ENCODE data around the gene SLC25A13.
A peak's percentile ranks its signal among the peaks of the same experiment; 100 is the strongest.

Gene SLC25A13

DNA sequence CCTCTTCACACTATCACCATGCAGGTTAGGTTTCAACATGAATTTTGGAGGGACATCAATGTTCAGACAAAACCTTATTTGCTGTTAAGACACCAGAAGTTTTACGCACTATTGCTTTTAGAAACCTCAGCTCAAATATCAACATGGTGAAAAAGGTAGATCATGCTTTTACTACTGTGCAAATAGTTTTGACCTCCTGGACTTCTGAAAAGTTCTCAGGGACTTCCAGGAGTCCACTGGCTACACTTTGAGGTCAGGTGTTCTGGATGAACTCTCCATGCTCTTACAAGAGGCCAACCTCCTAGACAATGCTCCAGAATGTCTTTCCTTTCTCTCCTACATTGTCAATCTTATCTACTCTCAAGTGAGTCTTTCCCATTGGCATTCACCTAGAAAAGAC lies 55.9 kb downstream of the SLC25A13 start:
- TF ChIP-seq MYC (IDR thresholded peaks at IDR 0.05; ENCODE audit: low read depth, low read length): no peak
- no peak for TF ChIP-seq POLR2A (IDR thresholded peaks at IDR 0.05; ENCODE audit: extremely low read depth, insufficient read length)
- no peak for TF ChIP-seq MAX (IDR thresholded peaks at IDR 0.05; ENCODE audit: low read depth, low read length)
- no peak for TF ChIP-seq CTCF (IDR thresholded peaks at IDR 0.05; ENCODE audit: low read depth, low read length)
- DNase-seq (ENCODE audit: low read depth): no peak
- no peak overlapping the region for H3K4me3 ChIP-seq (ENCODE audit: low read depth, low read length)

DNA sequence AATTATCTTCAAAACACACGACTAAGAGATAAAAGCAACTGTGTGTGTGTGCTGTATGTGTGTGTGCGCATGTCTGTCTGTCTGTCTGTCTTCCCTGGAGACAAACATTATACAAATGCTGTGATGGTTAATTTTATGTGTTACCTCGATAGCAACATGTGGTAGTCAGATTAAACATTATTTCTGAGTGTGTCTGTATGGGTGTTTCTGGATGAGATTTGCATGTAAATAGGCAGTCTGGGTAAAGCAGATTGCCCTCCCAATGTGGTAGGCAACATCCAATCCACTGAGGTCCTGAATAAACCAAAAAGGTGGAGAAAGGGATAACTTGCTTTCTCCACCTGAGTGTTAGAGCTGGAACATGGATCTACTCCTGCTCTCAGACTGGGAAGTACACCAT lies 67.9 kb downstream of the SLC25A13 start:
- H3K4me3 ChIP-seq (ENCODE audit: low read depth, low read length): no peak overlapping the region
- no peak for DNase-seq (ENCODE audit: low read depth)
- no peak for TF ChIP-seq MAX (IDR thresholded peaks at IDR 0.05; ENCODE audit: low read depth, low read length)
- TF ChIP-seq CTCF (IDR thresholded peaks at IDR 0.05; ENCODE audit: low read depth, low read length): no peak
- no peak for TF ChIP-seq POLR2A (IDR thresholded peaks at IDR 0.05; ENCODE audit: extremely low read depth, insufficient read length)
- TF ChIP-seq MYC (IDR thresholded peaks at IDR 0.05; ENCODE audit: low read depth, low read length): no peak

- DNase-seq (ENCODE audit: low read depth): no peak
- no peak for TF ChIP-seq MAX (IDR thresholded peaks at IDR 0.05; ENCODE audit: low read depth, low read length)
- no peak for TF ChIP-seq POLR2A (IDR thresholded peaks at IDR 0.05; ENCODE audit: extremely low read depth, insufficient read length)
- no peak for TF ChIP-seq MYC (IDR thresholded peaks at IDR 0.05; ENCODE audit: low read depth, low read length)
- no peak for TF ChIP-seq CTCF (IDR thresholded peaks at IDR 0.05; ENCODE audit: low read depth, low read length)
- H3K4me3 ChIP-seq (ENCODE audit: low read depth, low read length): no peak overlapping the region
Observed at GRCh38 chr7:96253441-96253840, 68.5 kb downstream of the SLC25A13 start.

DNA sequence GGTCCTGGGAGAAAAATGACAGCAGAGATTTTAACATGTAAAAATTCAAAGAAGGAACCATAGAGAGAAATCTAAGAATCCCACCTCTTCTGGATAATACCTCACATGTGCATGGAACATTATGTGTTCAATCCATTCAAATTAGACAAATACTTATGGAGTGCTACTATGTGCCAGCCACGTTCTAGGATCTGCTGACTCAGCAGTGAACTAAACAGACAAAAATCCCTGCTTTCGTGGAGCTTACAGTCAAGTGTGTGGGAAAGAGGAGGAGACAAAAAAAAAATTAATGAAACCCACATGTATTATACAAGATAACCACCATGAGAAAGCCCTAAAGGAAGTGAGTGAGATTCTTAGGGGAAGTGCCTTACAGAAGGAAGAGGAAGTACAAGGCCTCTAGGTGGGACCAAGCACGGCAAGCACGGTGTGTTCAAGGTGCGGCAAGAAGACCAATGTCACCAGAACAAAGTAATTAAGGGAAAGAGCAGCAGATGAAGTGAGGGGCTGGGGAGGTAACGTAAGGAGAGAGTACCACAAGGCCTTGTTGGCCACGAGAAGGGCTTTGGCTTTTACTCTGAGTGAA lies 71.0 kb downstream of the SLC25A13 start:
- H3K4me3 ChIP-seq (ENCODE audit: low read depth, low read length): no peak overlapping the region
- DNase-seq (ENCODE audit: low read depth): peak; percentile 31
- TF ChIP-seq POLR2A (IDR thresholded peaks at IDR 0.05; ENCODE audit: extremely low read depth, insufficient read length) (no peak), CTCF (IDR thresholded peaks at IDR 0.05; ENCODE audit: low read depth, low read length) (no peak), MYC (IDR thresholded peaks at IDR 0.05; ENCODE audit: low read depth, low read length) (no peak), MAX (IDR thresholded peaks at IDR 0.05; ENCODE audit: low read depth, low read length) (no peak)

GRCh38 chr7:96248405-96248804 lies 73.5 kb downstream of the SLC25A13 start:
- no peak for DNase-seq (ENCODE audit: low read depth)
- TF ChIP-seq CTCF (IDR thresholded peaks at IDR 0.05; ENCODE audit: low read depth, low read length) (no peak), MAX (IDR thresholded peaks at IDR 0.05; ENCODE audit: low read depth, low read length) (no peak), MYC (IDR thresholded peaks at IDR 0.05; ENCODE audit: low read depth, low read length) (no peak), POLR2A (IDR thresholded peaks at IDR 0.05; ENCODE audit: extremely low read depth, insufficient read length) (no peak)
- no peak overlapping the region for H3K4me3 ChIP-seq (ENCODE audit: low read depth, low read length)
